HG02970 (cell line): Measurements from ENCODE around the gene ROR1.

ENCODE experiments used
- ATAC-seq: cut with Tn5 transposase; IDR thresholded peaks from one replicate; pipeline ENCODE4 v1.9.1; 2021; ENCODE audit warnings: mild to moderate bottlenecking, moderate library complexity, moderate number of reproducible peaks; ENCODE audit not compliant: unreplicated experiment, low FRiP score

ROR1 gene

GRCh38 chr1:63987628-63988024, 213.8 kb downstream of the ROR1 start:
- ATAC-seq = no peak

GRCh38 chr1:63988941-63989340, 215.1 kb downstream of the ROR1 start:
- no peak for ATAC-seq

GRCh38 chr1:63991685-63992084, 217.9 kb downstream of the ROR1 start:
- ATAC-seq = no peak

- ATAC-seq = no peak
Observed at GRCh38 chr1:64000021-64000420, 226.2 kb downstream of the ROR1 start.

- no peak for ATAC-seq
Observed at GRCh38 chr1:64001038-64001437, 227.2 kb downstream of the ROR1 start.

- no peak for ATAC-seq
Observed at GRCh38 chr1:64004451-64005025, 230.7 kb downstream of the ROR1 start.

GRCh38 chr1:64005801-64006200, 232.0 kb downstream of the ROR1 start:
- no peak for ATAC-seq

- ATAC-seq = no peak
Observed at GRCh38 chr1:64006276-64007051, 232.6 kb downstream of the ROR1 start.

GRCh38 chr1:64010316-64010715, 236.5 kb downstream of the ROR1 start:
- ATAC-seq = no peak

- ATAC-seq = no peak
Observed at GRCh38 chr1:64013395-64013794, 239.6 kb downstream of the ROR1 start.

- no peak for ATAC-seq
Observed at GRCh38 chr1:64019818-64020217, 246.0 kb downstream of the ROR1 start.

- no peak for ATAC-seq
Observed at GRCh38 chr1:64021066-64021465, 247.2 kb downstream of the ROR1 start.

- ATAC-seq = no peak
Observed at GRCh38 chr1:64025051-64025450, 251.2 kb downstream of the ROR1 start.

- ATAC-seq = no peak
Observed at GRCh38 chr1:64029037-64029436, 255.2 kb downstream of the ROR1 start.

GRCh38 chr1:64030411-64030810, 256.6 kb downstream of the ROR1 start:
- ATAC-seq = no peak

GRCh38 chr1:64031236-64031635, 257.4 kb downstream of the ROR1 start:
- ATAC-seq = no peak

GRCh38 chr1:64033667-64034220, 259.9 kb downstream of the ROR1 start:
- ATAC-seq = no peak

- ATAC-seq = no peak
Observed at GRCh38 chr1:64036549-64036948, 262.7 kb downstream of the ROR1 start.

- no peak for ATAC-seq
Observed at GRCh38 chr1:64038119-64038518, 264.3 kb downstream of the ROR1 start.

GRCh38 chr1:64038965-64039364, 265.1 kb downstream of the ROR1 start:
- ATAC-seq = no peak

GRCh38 chr1:64039390-64039926, 265.6 kb downstream of the ROR1 start:
- ATAC-seq = no peak
